Esophagus squamous epithelium (tissue), 4 donors: ENCODE measurements around the gene EPS15.

Source experiments
- CTCF ChIP-seq, 6 experiments: fragments of 450-650 bp in 4 of 6; fragments of 200-600 bp in 2 of 6; sonication (generic) in 2 of 6; IDR thresholded peaks; one replicate each; pipeline ENCODE4 v1.5.1; 2016 to 2019; ENCODE audit warnings: antibody characterized with exemption in 6 of 6, mild to moderate bottlenecking in 4 of 6, moderate library complexity in 4 of 6
- POLR2A ChIP-seq, 4 donors: fragments of 450-650 bp; IDR thresholded peaks; one replicate each; pipeline ENCODE4 v1.6.1; 2017; ENCODE audit warnings: antibody characterized with exemption in 4 of 4, mild to moderate bottlenecking in 4 of 4, moderate library complexity in 3 of 4

- TF ChIP-seq CTCF (IDR thresholded peaks at IDR 0.05): no peak
- no peak for TF ChIP-seq POLR2A (IDR thresholded peaks at IDR 0.05)
Observed at GRCh38 chr1:51385776-51386175, 133.3 kb downstream of the EPS15 start.
